Activated CD4-positive, alpha-beta T cell treated with anti-CD3 and anti-CD28 coated beads for 36 hours (primary cell): ENCODE measurements around the gene TYW1. TPM values are rescaled to one million over a fixed set of nuclear protein-coding genes. Genes with fewer than 3 reads are reported as not detected.
"Not testable (repeated sequence)": the region's sequence is repeated elsewhere in the genome, so short reads cannot be mapped to it uniquely, and the experiment has no call there.

Experiments
- ATAC-seq: fragments of 200-7000 bp; cut with Tn5 transposase; one replicate; pipeline ENCODE4 v1.10.0; 2021; ENCODE audit warnings: mild to moderate bottlenecking, moderate library complexity
- CTCF ChIA-PET: fragments of 350-600 bp; sonication (Branson Sonifier 250); formaldehyde crosslinking; loops from one replicate; lab custom pipeline; 2021; ENCODE audit warnings: antibody characterized with exemption; lab: Charles Lee
- POLR2A ChIA-PET: fragments of 350-600 bp; sonication (Branson Sonifier 250); formaldehyde crosslinking; loops from one replicate; lab custom pipeline; 2021; ENCODE audit warnings: antibody characterized with exemption, inconsistent platforms; lab: Charles Lee
- DNase-seq: peaks from one replicate; pipeline ENCODE4 v3.0.0-alpha.2; 2020
- H3K27ac Mint-ChIP-seq: one replicate; pipeline ENCODE4 v1.8.0; 2021; ENCODE audit warnings: mixed read lengths
- H3K27me3 Mint-ChIP-seq: one replicate; pipeline ENCODE4 v1.8.0; 2021; ENCODE audit warnings: mixed read lengths
- H3K36me3 Mint-ChIP-seq: one replicate; pipeline ENCODE4 v1.8.0; 2021; ENCODE audit warnings: low read depth, mixed read lengths
- H3K4me1 Mint-ChIP-seq: one replicate; pipeline ENCODE4 v1.8.0; 2021; ENCODE audit warnings: mixed read lengths
- H3K4me3 Mint-ChIP-seq: one replicate; pipeline ENCODE4 v1.8.0; 2021; ENCODE audit warnings: mild to moderate bottlenecking, moderate library complexity, mixed read lengths
- H3K9me3 Mint-ChIP-seq: one replicate; pipeline ENCODE4 v1.8.0; 2021; ENCODE audit warnings: low read depth, mixed read lengths
- intact Hi-C, 2 experiments: fragments of 100-400 bp; cut with DNase I in 1 of 2; cut with micrococcal nuclease in 1 of 2; formaldehyde crosslinking; loops; one replicate each; pipeline versions ENCODE4 v1.14.2 to v1.15.1; 2022 to 2024; cut with DNase I, micrococcal nuclease
- total RNA-seq, 2 experiments: library from RNA; stranded (reverse); gene quantifications; one replicate each; pipeline ENCODE4 v1.2.3, GENCODE V29; 2021

The TYW1 gene
- total RNA-seq, 2 experiments from 2014 or later, result 13.1 to 14.7 TPM

GRCh38 chr7:66964411-66964810, 32.2 kb upstream of the TYW1 start:
- intact Hi-C loops, result no loop called here
- no peak overlapping the region for H3K27ac Mint-ChIP-seq
- CTCF ChIA-PET, result no interaction called here
- no peaks in the 10 kb centered on the region for H3K27me3 Mint-ChIP-seq
- no peak overlapping the region for H3K4me3 Mint-ChIP-seq
- H3K4me1 Mint-ChIP-seq, result no peaks in the 10 kb centered on the region
- no peak for ATAC-seq
- H3K36me3 Mint-ChIP-seq, result peaks cover 8% of the 10 kb centered on the region
- POLR2A ChIA-PET, result interaction anchor here (0.6 kb wide), 1 partner anchor 910 kb away, joined by 13 read pairs; no protein-coding TSS in a partner anchor
- H3K9me3 Mint-ChIP-seq, result no peaks in the 10 kb centered on the region
- DNase-seq, result no peak

GRCh38 chr7:66967029-66967428, 29.6 kb upstream of the TYW1 start:
- POLR2A ChIA-PET, result no interaction called here
- ATAC-seq, result no peak

DNA sequence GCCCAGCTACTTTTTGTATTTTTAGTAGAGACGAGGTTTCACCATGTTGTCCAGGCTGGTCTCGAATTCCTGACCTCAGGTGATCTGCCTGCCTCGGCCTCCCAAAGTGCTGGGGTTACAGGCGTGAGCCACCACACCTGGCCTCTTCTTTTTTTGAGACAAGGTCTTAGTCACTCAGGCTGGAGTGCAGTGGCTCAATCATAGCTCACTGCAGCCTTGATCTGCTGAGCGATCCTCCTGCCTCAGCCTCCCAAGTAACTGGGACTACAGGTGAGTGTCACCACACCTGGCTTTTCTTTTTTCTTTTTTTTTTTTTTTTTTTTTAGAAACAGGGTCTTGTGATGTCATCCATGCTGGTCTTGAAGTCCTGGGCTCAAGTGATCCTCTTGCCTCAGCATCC, 27.6 kb upstream of the TYW1 start:
- DNase-seq, H3K9me3 Mint-ChIP-seq, H3K4me1 Mint-ChIP-seq, intact Hi-C loops, H3K27ac Mint-ChIP-seq, H3K4me3 Mint-ChIP-seq, CTCF ChIA-PET, ATAC-seq, H3K36me3 Mint-ChIP-seq, H3K27me3 Mint-ChIP-seq, POLR2A ChIA-PET: not testable (repeated sequence)

More at GRCh38 chr7:66967029-66967428, 29.6 kb upstream of the TYW1 start:
- CTCF ChIA-PET, result no interaction called here
- Mint-ChIP-seq H3K27me3 (no peaks in the 10 kb centered on the region), H3K9me3 (no peaks in the 10 kb centered on the region), H3K4me1 (no peaks in the 10 kb centered on the region), H3K36me3 (no peaks in the 10 kb centered on the region), H3K4me3 (no peak overlapping the region), H3K27ac (no peak overlapping the region)
- intact Hi-C loops, result no loop called here
- no peak for DNase-seq

DNA sequence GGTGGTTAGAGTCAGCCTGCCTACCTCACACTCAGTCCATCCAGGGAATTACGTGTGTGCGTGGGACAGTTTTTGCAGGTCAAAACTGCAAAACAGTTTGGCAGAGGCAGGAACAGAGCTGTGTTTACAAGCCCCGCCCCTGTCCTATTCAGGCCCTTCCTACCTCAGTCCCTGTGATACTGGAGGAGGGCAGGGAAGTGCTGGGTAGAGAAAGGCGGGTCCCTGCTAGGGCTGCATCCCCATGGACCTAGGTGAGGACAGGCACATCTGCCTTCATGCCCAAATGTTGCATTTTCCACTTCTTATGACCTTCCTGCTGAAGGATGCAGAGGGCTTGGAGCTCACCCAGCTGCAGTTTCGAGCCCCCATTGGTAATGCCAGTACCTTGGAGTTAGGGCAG, 26.3 kb upstream of the TYW1 start:
- CTCF ChIA-PET, result no interaction called here
- POLR2A ChIA-PET, result interaction anchor here (0.5 kb wide), 1 partner anchor 54 kb away, joined by 3 read pairs; no protein-coding TSS in a partner anchor
- Mint-ChIP-seq H3K36me3 (no peaks in the 10 kb centered on the region), H3K4me3 (no peak overlapping the region), H3K4me1 (no peaks in the 10 kb centered on the region), H3K27ac (no peak overlapping the region), H3K27me3 (no peaks in the 10 kb centered on the region), H3K9me3 (no peaks in the 10 kb centered on the region)
- ATAC-seq (no peak), DNase-seq (no peak)
- intact Hi-C loops, result no loop called here

DNA sequence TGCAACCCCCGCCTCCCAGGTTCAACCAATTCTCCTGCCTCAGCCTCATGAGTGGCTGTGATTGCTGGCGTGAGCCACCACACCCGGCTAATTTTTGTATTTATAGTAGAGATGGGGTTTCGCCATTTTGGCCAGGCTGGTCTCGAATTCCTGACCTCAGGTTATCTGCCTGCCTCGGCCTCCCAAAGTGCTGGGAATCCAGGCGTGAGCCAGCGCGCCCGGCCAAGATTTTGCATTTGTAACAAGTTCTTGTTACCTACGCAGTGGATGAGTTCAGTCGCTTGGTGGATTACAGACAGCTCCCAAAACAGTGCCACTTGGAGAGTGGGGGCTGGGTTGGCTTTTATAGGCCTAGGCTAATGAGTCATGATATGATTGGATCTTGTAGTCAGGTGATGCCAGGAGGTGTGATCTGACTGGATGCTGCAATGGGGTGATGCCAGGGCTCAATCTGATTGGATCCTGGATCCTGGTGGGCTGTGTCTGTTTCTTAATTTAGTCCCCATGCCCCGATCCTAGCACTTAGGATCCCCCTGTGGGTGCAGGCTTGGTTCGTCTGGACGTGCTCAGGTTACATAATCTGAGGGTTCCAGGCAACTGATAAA, 21.5 kb upstream of the TYW1 start:
- ATAC-seq, result peak; percentile 63
- no peaks in the 10 kb centered on the region for H3K27me3 Mint-ChIP-seq
- POLR2A ChIA-PET, result no interaction called here
- H3K36me3 Mint-ChIP-seq, result peaks cover 3% of the 10 kb centered on the region
- no peak for DNase-seq
- CTCF ChIA-PET, result no interaction called here
- no peaks in the 10 kb centered on the region for H3K4me1 Mint-ChIP-seq
- no peak overlapping the region for H3K27ac Mint-ChIP-seq
- H3K4me3 Mint-ChIP-seq, result no peak overlapping the region
- H3K9me3 Mint-ChIP-seq, result peaks cover 4% of the 10 kb centered on the region
- intact Hi-C loops, result no loop called here

DNA sequence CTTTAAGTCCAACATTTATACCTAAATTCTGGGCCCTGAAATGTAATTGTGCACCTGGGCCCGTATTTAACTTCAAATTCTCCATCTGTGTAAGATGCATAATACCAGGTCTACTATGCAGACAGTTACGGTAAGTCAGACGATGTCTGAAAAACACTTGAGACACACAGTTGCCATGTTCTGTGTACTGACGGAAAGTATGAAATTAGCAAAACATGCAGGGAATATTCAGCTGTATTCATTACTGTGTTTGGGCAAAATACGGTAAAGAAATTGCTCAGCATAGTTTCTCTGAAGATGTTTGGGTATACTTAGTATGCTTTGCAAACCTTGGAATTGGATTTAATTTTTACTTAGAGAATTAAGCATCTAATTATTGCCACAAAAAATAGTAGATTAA, 18.3 kb upstream of the TYW1 start:
- H3K36me3 Mint-ChIP-seq, ATAC-seq, H3K4me1 Mint-ChIP-seq, CTCF ChIA-PET, DNase-seq, H3K27me3 Mint-ChIP-seq, H3K4me3 Mint-ChIP-seq, H3K9me3 Mint-ChIP-seq, POLR2A ChIA-PET, H3K27ac Mint-ChIP-seq, intact Hi-C loops: not testable (repeated sequence)

DNA sequence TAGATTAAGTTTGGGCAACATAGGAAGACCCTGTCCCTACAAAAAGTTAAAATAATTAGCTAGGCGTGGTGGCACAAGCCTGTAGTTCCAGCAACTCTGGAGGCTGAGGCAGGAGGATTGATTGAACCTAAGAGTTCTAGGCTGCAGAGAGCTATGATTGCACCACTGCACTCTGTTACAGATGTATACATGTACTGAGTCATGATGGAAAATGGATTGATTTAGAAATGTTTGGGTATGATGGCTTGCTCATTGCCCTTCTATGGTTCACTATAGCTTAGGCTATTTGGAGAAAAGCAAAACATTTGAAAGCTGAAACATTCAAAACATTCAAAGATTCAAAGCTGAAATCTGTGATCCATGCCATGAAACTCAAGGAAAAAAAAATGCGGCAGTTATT, 17.6 kb upstream of the TYW1 start:
- H3K4me1 Mint-ChIP-seq, ATAC-seq, H3K27ac Mint-ChIP-seq, H3K9me3 Mint-ChIP-seq, H3K36me3 Mint-ChIP-seq, H3K4me3 Mint-ChIP-seq, intact Hi-C loops, H3K27me3 Mint-ChIP-seq, DNase-seq: not testable (repeated sequence)
- ChIA-PET POLR2A (interaction anchor here (0.5 kb wide), 1 partner anchor 8 kb away, joined by 4 read pairs; no protein-coding TSS in a partner anchor), CTCF (interaction anchor here (0.7 kb wide), 1 partner anchor 35 kb away, joined by 3 read pairs; no protein-coding TSS in a partner anchor)

GRCh38 chr7:66980336-66980735, 16.3 kb upstream of the TYW1 start:
- H3K27me3 Mint-ChIP-seq, ATAC-seq, DNase-seq, intact Hi-C loops, CTCF ChIA-PET, POLR2A ChIA-PET, H3K4me1 Mint-ChIP-seq, H3K27ac Mint-ChIP-seq, H3K4me3 Mint-ChIP-seq, H3K9me3 Mint-ChIP-seq, H3K36me3 Mint-ChIP-seq: not testable (repeated sequence)

GRCh38 chr7:66989552-66989951, 7.1 kb upstream of the TYW1 start:
- ATAC-seq, H3K27ac Mint-ChIP-seq, intact Hi-C loops, POLR2A ChIA-PET, H3K9me3 Mint-ChIP-seq, H3K4me3 Mint-ChIP-seq, H3K27me3 Mint-ChIP-seq, DNase-seq, CTCF ChIA-PET: not testable (repeated sequence)
- H3K36me3 Mint-ChIP-seq, result peaks cover 36% of the 10 kb centered on the region
- H3K4me1 Mint-ChIP-seq, result peaks cover 19% of the 10 kb centered on the region

DNA sequence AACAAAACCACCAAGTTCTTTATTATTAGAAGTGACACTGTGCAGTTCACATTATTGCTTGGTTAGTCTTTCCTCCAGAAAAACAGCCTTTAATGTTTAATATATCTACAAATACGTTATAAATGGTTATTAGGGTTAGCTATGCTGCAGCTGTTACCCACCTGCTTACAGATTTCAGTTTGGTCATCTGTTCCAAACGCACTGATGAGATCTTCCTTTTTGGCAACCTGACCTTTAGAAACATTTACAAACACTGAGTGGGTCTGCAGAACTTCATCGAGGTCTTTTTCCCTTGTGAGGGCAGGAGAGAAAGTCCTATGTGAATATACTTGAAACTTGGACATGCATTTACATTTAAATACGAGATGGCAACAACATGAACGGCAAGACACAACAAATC, 2.6 kb upstream of the TYW1 start:
- intact Hi-C loops, result loop anchor here in 1 of 2 experiments (10.0 kb wide), 2 partner anchors 439 to 1619 kb away; partner anchors contain the start of gene ZNF92
- Mint-ChIP-seq H3K4me1 (peaks cover 30% of the 10 kb centered on the region), H3K36me3 (peaks cover 28% of the 10 kb centered on the region), H3K4me3 (peak overlapping the region; percentile 97), H3K27ac (peak overlapping the region; percentile 100)
- POLR2A ChIA-PET, ATAC-seq, H3K9me3 Mint-ChIP-seq, H3K27me3 Mint-ChIP-seq, DNase-seq: not testable (repeated sequence)
- CTCF ChIA-PET, result interaction anchor here (1.0 kb wide), 1 partner anchor 17 kb away, joined by 3 read pairs; no protein-coding TSS in a partner anchor

DNA sequence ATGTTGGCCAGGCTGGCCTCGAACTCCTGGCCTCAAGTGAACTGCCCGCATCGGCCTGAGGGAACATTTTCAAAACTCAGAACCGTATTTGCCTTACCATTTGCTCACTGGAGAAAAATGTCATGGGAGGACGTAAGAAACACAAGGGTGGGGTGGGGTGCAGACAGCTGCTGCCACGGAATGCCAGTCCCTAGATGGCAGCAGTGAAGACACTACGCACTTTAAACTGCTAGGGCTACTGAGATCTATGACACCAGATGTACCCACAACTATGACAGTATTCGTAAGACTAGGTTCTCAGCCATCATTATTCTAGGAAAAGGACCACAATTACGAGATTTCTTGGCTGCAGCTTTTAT, 2.0 kb upstream of the TYW1 start:
- peak overlapping the region; percentile 100 for H3K27ac Mint-ChIP-seq
- peaks cover 30% of the 10 kb centered on the region for H3K4me1 Mint-ChIP-seq
- peak overlapping the region; percentile 97 for H3K4me3 Mint-ChIP-seq
- ATAC-seq, result peak; percentile 52
- H3K27me3 Mint-ChIP-seq, H3K9me3 Mint-ChIP-seq, POLR2A ChIA-PET: not testable (repeated sequence)
- intact Hi-C loops, result loop anchor here (1.0 to 10.0 kb wide), 6 partner anchors 73 to 1620 kb away; partner anchors contain the start of genes ASL (in 1 of the 2), GUSB (in 1 of the 2), TMEM248 (in 1 of the 2) and ZNF92 (in 1 of the 2)
- peaks cover 28% of the 10 kb centered on the region for H3K36me3 Mint-ChIP-seq
- CTCF ChIA-PET, result interaction anchor here (0.6 to 1.2 kb wide), 3 partner anchors 17 to 52 kb away, joined by 3 to 4 read pairs (median 3); no protein-coding TSS in a partner anchor
- peak; percentile 72 for DNase-seq
